Lung (tissue), 12 donors: ENCODE measurements around the gene TAOK1. TPM values are rescaled to one million over a fixed set of nuclear protein-coding genes. Genes with fewer than 3 reads are reported as not detected.

Source experiments
- ATAC-seq: fragments of 200-7000 bp; cut with Tn5 transposase; one replicate; pipeline ENCODE4 v1.9.1; 2020; ENCODE audit warnings: moderate number of reproducible peaks; ENCODE audit not compliant: insufficient read depth, low FRiP score
- DNase-seq, 3 donors: peaks; one replicate each; pipeline ENCODE4 v3.0.0-alpha.2; 2013 to 2017
- H3K27ac ChIP-seq, 2 donors: one replicate each; pipeline ENCODE4 v1.5.1; 2013; ENCODE audit warnings: mild to moderate bottlenecking in 2 of 2, moderate library complexity in 2 of 2, control low read depth in 1 of 2, inconsistent platforms in 1 of 2, low read depth in 1 of 2, low read length in 1 of 2
- H3K27me3 ChIP-seq, 3 donors: one replicate each; pipeline ENCODE4 v1.5.1; 2013; ENCODE audit warnings: low read length in 2 of 3; ENCODE audit not compliant: control insufficient read depth in 3 of 3, insufficient read depth in 3 of 3
- H3K36me3 ChIP-seq, 4 donors: one replicate each; pipeline ENCODE4 v1.5.1; 2013; ENCODE audit warnings: low read length in 4 of 4, mild to moderate bottlenecking in 1 of 4, moderate library complexity in 1 of 4; ENCODE audit not compliant: control insufficient read depth in 4 of 4, insufficient read depth in 4 of 4
- H3K4me1 ChIP-seq, 5 donors: one replicate each; pipeline ENCODE4 v1.5.1; 2013; ENCODE audit warnings: low read length in 5 of 5, mild to moderate bottlenecking in 2 of 5, moderate library complexity in 1 of 5; ENCODE audit not compliant: control insufficient read depth in 5 of 5, insufficient read depth in 5 of 5
- H3K4me3 ChIP-seq: one replicate; pipeline ENCODE4 v1.5.1; 2013; ENCODE audit warnings: mild to moderate bottlenecking, control low read depth, moderate library complexity
- H3K9ac ChIP-seq, 2 donors: one replicate each; pipeline ENCODE4 v1.5.1; 2013; ENCODE audit warnings: low read length in 2 of 2, control low read depth in 1 of 2; ENCODE audit not compliant: insufficient read depth in 1 of 2
- H3K9me3 ChIP-seq, 4 donors: one replicate each; pipeline ENCODE4 v1.5.1; 2013; ENCODE audit warnings: low read length in 3 of 4, mild to moderate bottlenecking in 1 of 4, moderate library complexity in 1 of 4; ENCODE audit not compliant: control insufficient read depth in 4 of 4, insufficient read depth in 3 of 4
- CTCF ChIP-seq: IDR thresholded peaks from 2 replicates; pipeline ENCODE4 v1.5.1; 2012; ENCODE audit warnings: mild to moderate bottlenecking; ENCODE audit errors: control extremely low read depth, extremely low read depth
- WGBS, 2 donors: extraction: QIAGEN DNeasy Blood & Tissue Kit; methylation state at CpG; one replicate each; pipeline ENCODE4 v1.1.7; 2013; 5-methylcytosine and 5-hydroxymethylcytosine counted together
- polyA plus RNA-seq, 2 donors: library from polyadenylated mRNA; stranded (reverse); fragments of 200-250 nt; gene quantifications; one replicate each; pipeline ENCODE4 v1.2.1, GENCODE V29; 2013
- total RNA-seq, 2 donors: library from RNA; depleted of rRNA in 1 of 2; stranded (reverse); fragments of >200 nt in 1 of 2; gene quantifications; one replicate each; pipeline ENCODE4 v1.2.1, GENCODE V29; 2014 to 2021
- donor health status: control.
- donor health status: control.
- donor health status: Bipolar disorder and iron deficiency.
- donor health status: healthy.
- donor health status: DM: yes; HTN: yes; CAD: no.

The TAOK1 gene
- total and polyA plus RNA-seq, 4 donors: 8.8 to 81.0 (median 37.3) TPM

- H3K4me3 ChIP-seq: no peak overlapping the region
- H3K27ac ChIP-seq: no peak overlapping the region
- H3K9ac ChIP-seq: no peak overlapping the region
- DNase-seq (no peak), ATAC-seq (no peak)
- peaks cover 0 to 9% (median 0%) of the 10 kb centered on the region in 5 donors for H3K4me1 ChIP-seq
- peaks cover 3 to 70% (median 29%) of the 10 kb centered on the region in 4 donors for H3K36me3 ChIP-seq
- H3K27me3 ChIP-seq: no peaks in the 10 kb centered on the region
- no peak for TF ChIP-seq CTCF
- 96 to 97% methylated on average over 14 of the region's 14 CpGs for WGBS, 2 donors
- peaks cover 0 to 3% (median 0%) of the 10 kb centered on the region in 4 donors for H3K9me3 ChIP-seq
These were observed 188.7 kb downstream of the TAOK1 start for GRCh38 chr17:29578626-29579485.

GRCh38 chr17:29579866-29580771 is 190.0 kb downstream of the TAOK1 start:
- peaks cover 0 to 3% (median 0%) of the 10 kb centered on the region in 4 donors for H3K9me3 ChIP-seq
- WGBS, 2 donors: 64 to 68% methylated on average over 15 of the region's 15 CpGs
- H3K4me3 ChIP-seq: no peak overlapping the region
- DNase-seq (peak; percentile 74 to 83 (median 79)), ATAC-seq (peak; percentile 86)
- no peaks in the 10 kb centered on the region for H3K27me3 ChIP-seq
- H3K4me1 ChIP-seq: peaks cover 0 to 19% (median 5%) of the 10 kb centered on the region in 5 donors
- peaks cover under 1 to 59% (median 24%) of the 10 kb centered on the region in 4 donors for H3K36me3 ChIP-seq
- no peak overlapping the region for H3K27ac ChIP-seq
- no peak overlapping the region for H3K9ac ChIP-seq
- TF ChIP-seq CTCF: peak; percentile 95

GRCh38 chr17:29581583-29582253 is 191.6 kb downstream of the TAOK1 start:
- DNase-seq (peak in 1 of 3 donors; percentile 9), ATAC-seq (no peak)
- Histone ChIP-seq H3K9me3 (peaks cover 0 to 3% (median 0%) of the 10 kb centered on the region in 4 donors), H3K4me1 (peaks cover 0 to 26% (median 5%) of the 10 kb centered on the region in 5 donors), H3K27ac (no peak overlapping the region), H3K27me3 (no peaks in the 10 kb centered on the region), H3K4me3 (no peak overlapping the region), H3K9ac (no peak overlapping the region), H3K36me3 (peaks cover 0 to 43% (median 18%) of the 10 kb centered on the region in 4 donors)
- no peak for TF ChIP-seq CTCF
- 89 to 91% methylated on average over 20 of the region's 20 CpGs for WGBS, 2 donors
